ENCODE measurements around the gene ZFYVE21.

DNA sequence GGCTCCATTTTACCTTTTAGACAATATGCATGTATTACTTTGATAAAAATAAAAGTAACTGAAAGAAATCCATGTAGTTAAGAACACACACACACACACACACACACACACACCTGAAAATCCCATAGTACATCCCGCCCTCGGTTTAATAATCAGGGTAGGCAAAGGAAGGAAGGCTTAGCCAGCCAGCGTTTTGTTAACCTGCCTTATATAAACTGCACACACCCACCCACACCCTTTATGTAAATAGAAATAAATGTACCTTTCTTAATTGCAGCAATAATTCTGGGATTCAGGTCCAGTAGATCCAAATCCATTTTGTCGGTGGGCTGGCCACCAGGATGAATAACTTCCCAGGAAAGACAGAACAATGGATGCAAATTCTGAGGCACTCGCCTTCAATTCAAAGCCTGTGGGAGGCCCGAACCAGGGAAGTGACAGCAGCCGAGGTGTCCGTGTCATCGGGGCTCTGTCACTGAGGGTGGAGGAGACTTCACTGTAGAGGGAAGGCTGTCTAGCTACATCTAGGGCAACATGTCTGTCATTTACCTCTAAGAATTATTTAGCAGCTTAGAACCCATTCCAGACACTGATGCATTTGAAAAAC, 4.7 kb upstream of the ZFYVE21 start:
- TF ChIP-seq, protein P1, sequence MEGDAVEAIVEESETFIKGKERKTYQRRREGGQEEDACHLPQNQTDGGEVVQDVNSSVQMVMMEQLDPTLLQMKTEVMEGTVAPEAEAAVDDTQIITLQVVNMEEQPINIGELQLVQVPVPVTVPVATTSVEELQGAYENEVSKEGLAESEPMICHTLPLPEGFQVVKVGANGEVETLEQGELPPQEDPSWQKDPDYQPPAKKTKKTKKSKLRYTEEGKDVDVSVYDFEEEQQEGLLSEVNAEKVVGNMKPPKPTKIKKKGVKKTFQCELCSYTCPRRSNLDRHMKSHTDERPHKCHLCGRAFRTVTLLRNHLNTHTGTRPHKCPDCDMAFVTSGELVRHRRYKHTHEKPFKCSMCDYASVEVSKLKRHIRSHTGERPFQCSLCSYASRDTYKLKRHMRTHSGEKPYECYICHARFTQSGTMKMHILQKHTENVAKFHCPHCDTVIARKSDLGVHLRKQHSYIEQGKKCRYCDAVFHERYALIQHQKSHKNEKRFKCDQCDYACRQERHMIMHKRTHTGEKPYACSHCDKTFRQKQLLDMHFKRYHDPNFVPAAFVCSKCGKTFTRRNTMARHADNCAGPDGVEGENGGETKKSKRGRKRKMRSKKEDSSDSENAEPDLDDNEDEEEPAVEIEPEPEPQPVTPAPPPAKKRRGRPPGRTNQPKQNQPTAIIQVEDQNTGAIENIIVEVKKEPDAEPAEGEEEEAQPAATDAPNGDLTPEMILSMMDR (IDR thresholded peaks at IDR 0.05) = no peak
- no peak for TF ChIP-seq POLR2A (IDR thresholded peaks at IDR 0.05)
